ENCODE measurements around the gene MRTFA.
"Not testable (repeated sequence)": the region's sequence is repeated elsewhere in the genome, so short reads cannot be mapped to it uniquely, and the experiment has no call there.

MRTFA gene

DNA sequence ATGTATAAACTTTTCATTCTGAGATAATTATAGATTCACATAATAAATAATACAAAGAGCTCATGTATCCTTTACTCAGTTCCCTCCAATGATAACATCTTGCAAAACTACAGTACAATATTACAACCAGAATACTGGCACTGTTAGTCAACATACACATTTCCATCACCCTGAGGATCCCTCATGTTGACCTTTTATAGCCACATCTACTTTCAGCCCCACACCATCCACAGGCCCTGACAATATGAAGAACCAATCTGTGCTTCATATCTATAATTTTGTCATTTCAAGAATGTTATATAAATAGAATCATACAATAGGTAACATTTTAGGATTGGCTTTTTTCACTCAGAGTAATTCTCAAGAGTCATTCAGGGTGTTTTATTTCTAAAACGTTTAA is 115.5 kb downstream of the MRTFA start:
- no peak for DNase-seq (ENCODE audit: low read depth in 2 of 2)

- DNase-seq (ENCODE audit: low read depth in 2 of 2) = no peak
These were observed 116.0 kb downstream of the MRTFA start for GRCh38 chr22:40520562-40520961.

DNA sequence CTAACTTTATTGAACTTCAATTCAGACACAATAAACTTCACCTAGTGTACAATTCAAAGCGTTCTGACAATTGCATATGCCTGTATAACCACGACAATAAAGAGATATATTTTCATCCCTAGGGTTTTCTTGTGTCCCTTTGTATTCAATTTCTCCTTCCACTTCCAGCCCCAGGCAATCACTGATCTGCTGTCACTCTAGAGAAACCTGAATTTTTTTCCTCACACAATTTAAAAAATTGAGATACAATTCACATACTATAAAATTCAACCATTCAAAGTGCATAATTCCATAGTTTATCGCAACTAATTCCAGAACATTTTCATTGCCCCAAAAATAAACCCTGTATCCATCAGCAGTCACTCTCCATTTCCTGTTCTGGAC is 116.6 kb downstream of the MRTFA start:
- DNase-seq (ENCODE audit: low read depth in 2 of 2) = no peak

DNA sequence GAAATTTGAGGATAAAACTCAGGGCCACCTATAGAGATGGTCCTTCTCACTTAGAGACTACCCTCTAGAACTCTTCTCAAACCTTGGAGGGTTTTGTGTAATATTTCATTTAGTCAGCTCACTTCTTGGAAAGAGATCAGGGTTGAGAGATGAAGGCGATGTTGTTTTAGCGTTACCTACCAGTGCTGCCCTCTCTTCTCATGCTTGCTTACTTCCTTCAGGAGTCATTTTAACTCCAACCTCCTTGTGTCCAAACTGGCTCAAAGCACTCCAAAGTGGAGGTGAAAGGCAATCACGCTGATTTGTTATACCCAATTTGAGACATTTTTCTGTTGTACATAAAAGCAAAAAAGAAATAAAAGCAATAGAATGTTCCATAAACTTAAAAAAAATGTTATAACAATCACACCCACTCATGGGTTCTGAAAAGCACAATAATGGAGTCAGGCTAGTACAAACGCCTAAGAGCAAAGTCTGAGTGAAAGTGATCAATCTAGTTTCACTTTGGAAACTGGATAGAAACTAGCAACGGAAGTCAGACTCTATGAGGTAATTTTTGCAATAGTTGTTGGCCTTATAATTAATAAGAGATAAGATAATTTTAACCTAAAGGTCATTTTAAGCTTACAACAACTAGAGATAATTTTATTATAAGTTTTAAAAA is 117.1 kb downstream of the MRTFA start:
- no peak for DNase-seq (ENCODE audit: low read depth in 2 of 2)

GRCh38 chr22:40518840-40519239 is 117.7 kb downstream of the MRTFA start:
- no peak for DNase-seq (ENCODE audit: low read depth in 2 of 2)

DNA sequence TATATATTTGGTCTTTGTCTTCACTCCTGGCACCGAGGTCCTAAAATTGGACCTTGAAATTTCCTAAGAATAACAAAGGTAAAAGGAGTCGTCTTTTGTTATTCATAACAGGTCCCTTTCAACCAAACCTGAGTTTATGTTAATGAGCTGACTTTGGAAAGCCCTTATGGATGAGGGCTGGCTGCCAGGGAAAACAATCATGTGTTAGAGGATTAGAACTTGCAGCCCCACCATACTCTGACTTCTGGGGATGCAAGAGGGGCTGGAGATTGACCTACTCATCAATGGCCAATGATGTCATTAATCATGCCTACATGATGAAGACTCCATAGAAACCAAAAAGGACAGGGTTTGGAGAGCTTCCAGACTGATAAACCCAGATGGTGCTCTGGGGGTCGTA is 118.9 kb downstream of the MRTFA start:
- DNase-seq (ENCODE audit: low read depth in 2 of 2) = no peak

- no peak for DNase-seq (ENCODE audit: low read depth in 2 of 2)
These were observed 120.1 kb downstream of the MRTFA start for GRCh38 chr22:40516416-40516815.

- no peak for DNase-seq (ENCODE audit: low read depth in 2 of 2)
These were observed 123.9 kb downstream of the MRTFA start for GRCh38 chr22:40512426-40513136.

- DNase-seq (ENCODE audit: low read depth in 2 of 2) = no peak
These were observed 124.9 kb downstream of the MRTFA start for GRCh38 chr22:40511604-40512003.

DNA sequence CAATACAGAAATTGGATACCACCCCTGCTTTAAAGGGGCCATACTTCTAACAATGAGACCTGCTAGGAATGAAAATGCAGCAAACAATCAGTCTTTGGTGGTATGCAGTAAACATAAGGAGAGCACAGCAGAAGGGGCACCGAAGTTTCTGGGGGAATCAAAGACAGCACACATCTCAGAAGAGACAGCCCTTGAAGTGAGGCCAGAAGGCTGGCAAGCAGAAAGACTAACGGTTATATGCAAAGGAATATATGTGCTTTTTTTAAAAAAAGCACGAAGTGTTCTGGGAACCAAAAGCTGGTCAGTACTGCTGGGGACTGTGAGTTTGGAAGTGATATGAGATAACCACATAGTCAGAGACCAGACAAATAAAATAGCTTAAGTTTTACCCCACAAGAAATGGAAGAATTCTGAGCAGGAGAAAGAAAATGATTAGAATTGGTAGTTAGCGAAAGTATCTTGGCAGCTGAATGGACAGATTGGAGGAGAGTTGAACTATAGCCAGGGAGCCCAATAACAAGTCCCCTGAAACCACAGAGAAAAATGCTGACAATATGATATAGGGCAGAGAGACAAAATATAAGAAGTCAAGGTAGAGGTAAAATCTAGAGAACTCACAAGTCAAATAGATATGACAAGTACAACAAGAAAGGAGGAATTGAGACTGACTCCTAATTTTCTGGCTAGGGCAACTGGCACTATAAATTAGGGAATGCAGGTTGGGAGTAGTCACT is 125.7 kb downstream of the MRTFA start:
- DNase-seq (ENCODE audit: low read depth in 2 of 2) = no peak

- DNase-seq (ENCODE audit: low read depth in 2 of 2) = no peak
These were observed 127.0 kb downstream of the MRTFA start for GRCh38 chr22:40509401-40510134.

DNA sequence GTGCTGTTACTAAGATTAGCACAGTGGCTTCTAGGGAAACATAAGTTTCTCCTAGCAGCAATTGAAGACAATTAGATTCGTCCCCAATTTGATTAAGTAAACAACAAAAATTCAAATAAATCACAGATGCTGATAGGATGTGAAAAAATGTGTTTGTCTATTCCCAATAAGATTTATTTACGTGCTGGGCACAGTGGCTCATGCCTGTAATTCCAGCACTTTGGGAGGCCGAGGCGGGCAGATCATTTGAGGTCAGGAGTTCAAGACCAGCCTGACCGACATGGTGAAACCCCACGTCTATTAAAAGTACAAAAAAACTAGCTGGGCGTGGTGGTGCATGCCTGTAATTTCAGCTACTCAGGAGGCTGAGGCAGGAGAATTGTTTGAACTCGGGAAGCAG is 128.5 kb downstream of the MRTFA start:
- not testable (repeated sequence) for DNase-seq (ENCODE audit: low read depth in 2 of 2)

- DNase-seq (ENCODE audit: low read depth in 2 of 2) = no peak
These were observed 129.0 kb downstream of the MRTFA start for GRCh38 chr22:40507491-40507890.

- no peak for DNase-seq (ENCODE audit: low read depth in 2 of 2)
These were observed 129.8 kb downstream of the MRTFA start for GRCh38 chr22:40506762-40507161.

DNA sequence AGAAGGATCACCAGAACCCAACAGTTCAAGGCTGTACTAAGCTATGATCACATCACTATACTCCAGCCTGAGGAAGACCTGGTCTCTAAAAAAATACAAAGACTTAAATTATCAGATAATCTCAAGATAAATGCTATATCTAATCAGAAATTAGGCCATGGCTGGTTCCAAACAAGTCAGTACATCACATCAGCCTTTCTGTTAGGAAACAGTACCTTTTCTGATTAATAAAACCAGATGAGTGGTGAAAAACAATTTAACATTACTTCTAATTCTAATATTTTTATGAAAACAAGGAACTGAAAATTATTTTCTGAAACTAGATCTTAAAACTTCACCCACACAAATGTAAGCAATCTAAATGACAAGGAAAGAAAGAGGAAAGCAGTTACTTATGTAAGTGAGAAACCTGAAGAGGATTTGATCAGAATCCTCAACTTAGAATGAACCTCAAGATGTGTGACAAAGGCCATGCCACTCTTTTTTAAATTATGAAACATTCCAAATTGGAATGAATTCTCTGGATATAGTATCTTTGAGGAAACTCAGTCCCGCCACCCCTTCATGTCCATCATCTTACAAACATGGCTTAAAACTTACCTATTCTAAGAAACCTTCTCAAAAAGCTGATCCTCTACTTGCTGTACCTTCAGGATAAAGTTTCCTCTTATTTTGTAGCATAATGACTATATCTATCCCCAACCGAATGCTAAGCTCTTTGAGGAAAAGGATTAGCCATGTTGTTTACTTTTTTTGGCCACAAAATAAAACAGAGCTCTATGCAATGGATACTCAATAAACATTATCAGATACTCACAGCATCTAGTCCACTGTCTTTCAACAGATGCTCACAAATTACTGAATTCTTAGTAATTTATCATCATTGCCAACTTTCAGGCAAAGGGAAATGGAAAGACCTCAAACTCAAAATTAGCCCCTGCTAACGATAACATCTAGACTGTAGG is 132.0 kb downstream of the MRTFA start:
- no peak for DNase-seq (ENCODE audit: low read depth in 2 of 2)

GRCh38 chr22:40502919-40503318 is 133.6 kb downstream of the MRTFA start:
- DNase-seq (ENCODE audit: low read depth in 2 of 2) = no peak

DNA sequence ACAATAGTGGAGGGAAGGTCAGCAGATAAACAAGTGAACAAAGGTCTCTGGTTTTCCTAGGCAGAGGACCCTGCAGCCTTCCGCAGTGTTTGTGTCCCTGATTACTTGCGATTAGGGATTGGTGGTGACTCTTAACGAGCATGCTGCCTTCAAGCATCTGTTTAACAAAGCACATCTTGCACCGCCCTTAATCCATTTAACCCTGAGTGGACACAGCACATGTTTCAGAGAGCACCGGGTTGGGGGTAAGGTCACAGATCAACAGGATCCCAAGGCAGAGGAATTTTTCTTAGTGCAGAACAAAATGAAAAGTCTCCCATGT is 136.1 kb downstream of the MRTFA start:
- DNase-seq (ENCODE audit: low read depth in 2 of 2) = not testable (repeated sequence)

DNA sequence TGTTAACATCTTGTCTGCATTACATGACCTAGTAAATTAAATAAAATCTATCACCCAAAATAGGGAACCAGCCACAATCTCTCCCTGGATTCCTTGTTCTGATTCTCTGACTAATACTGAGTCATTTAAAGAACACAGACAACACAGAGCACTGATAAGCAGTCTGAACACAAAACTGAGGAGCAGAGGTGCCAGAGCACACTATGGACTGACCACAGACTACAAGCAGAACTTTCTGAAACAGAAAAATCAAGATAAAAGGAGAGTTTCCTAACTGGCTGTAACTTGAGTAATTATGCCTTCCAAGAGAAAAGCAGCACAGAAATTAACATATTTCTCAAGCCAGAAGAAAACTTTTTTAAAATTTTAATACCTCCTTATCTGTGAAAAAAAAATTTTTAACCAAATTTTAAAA is 137.3 kb downstream of the MRTFA start:
- no peak for DNase-seq (ENCODE audit: low read depth in 2 of 2)

DNA sequence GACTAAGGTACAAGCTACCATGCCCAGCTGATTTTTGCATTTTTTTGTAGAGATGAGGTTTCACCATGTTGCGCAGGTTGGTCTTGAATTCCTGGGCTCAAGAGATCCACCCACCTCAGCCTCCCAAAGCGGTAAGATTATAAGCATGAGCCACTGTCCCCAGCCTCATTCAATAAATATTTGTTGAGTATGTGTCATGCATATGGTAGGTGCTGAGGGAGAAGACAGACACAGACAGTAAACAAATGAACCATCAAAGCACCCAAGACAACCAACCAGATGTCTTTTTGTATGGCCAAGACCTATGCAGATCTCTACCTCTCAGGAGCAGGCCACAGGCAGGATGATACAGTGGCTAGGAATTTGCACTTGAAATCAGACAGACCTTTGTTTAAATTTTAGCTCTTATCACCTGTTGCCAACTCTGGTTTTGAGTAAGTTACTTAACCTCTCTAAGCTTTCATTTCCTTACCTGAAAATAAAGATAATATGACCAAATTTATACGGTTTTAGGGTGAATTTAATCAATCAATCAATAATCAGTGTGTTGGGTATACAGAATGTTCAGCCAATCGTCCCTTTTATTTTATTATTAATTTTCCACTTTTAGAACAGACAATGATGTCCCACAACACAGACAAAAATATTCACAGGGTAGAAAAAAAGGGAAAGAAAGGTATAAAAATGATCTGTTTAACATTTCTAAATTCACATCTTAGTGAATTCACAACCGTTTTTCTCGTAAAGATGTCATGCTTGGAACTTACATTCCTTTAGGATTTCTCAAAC is 137.9 kb downstream of the MRTFA start:
- no peak for DNase-seq (ENCODE audit: low read depth in 2 of 2)

GRCh38 chr22:40493441-40493840 is 143.1 kb downstream of the MRTFA start:
- no peak for DNase-seq (ENCODE audit: low read depth in 2 of 2)
